HG02943 (cell line): ENCODE measurements around the gene FRYL.
"Not testable (repeated sequence)": the region's sequence is repeated elsewhere in the genome, so short reads cannot be mapped to it uniquely, and the experiment has no call there.

Experiments used
- ATAC-seq: cut with Tn5 transposase; IDR thresholded peaks from one replicate; pipeline ENCODE4 v1.9.1; 2021; ENCODE audit warnings: mild to moderate bottlenecking, low read depth, moderate library complexity; ENCODE audit not compliant: unreplicated experiment

The FRYL gene

DNA sequence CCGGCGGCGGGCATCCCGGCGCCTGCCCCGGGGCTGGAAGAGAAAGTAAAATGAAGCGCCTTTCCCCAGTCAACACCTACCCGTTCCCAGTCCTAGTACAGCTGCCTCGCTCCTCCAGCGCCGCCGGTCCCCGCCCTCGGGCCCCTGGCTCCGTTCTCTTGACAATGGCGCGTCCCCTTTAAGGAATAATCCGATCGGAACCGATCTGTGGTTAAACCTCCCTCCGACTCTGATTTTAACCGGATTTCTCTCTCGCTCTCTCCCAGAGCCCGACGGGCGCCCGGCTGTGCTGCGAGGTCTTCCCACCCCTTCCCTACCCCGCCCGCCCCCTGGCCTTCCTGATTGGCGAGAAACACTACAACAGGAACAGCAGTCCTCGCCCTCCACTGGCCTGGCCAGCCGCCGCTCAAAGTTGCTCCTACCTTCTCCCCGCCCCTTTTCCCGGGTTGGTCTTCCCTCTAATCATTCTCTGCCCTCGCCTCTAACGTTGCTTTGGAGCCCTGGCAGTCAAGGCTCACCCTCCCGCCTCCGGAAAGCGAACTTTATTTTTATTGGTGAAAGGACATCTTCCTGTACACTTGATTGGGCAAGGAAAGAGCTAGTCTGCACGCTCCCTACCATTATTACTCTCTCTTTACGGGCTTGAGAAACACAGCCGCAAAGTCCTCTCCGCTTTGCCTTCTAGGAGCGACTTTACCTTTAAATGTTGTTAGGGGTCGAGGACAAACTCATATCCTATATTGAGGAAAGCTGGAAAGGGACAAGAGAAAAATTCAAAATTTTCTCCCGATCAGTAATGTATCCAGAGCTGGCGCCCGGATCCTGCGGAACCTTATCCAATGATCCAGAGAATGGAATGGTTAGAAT, at the start of gene FRYL:
Gene FRYL, minus strand, starts transcription at position 282 of the 867 bp plus-strand sequence. CDS start 145,869 bp downstream, outside the sequence.
- peak; percentile 91 for ATAC-seq

- no peak for ATAC-seq
Measured at GRCh38 chr4:48827622-48828021, 47.5 kb upstream of the FRYL start.

GRCh38 chr4:48821431-48821830, 41.4 kb upstream of the FRYL start:
- not testable (repeated sequence) for ATAC-seq

DNA sequence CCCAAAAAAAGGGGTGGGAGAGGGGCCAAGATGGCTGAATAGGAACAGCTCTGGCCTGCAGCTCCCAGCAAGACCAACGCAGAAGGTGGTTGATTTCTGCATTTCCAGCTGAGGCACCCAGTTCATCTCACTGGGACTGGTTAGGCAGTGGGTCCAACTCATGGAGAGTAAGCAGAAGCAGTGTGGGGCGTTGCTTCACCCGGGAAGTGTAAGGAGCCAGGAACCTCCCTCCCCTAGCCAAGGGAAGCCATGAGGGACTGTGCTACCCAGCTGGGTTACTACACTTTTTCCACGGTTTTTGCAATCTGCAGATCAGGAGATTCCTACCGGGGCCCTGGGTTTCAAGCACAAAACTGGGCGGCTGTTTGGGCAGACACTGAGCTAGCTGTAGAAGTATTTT, 36.9 kb upstream of the FRYL start:
- no peak for ATAC-seq

DNA sequence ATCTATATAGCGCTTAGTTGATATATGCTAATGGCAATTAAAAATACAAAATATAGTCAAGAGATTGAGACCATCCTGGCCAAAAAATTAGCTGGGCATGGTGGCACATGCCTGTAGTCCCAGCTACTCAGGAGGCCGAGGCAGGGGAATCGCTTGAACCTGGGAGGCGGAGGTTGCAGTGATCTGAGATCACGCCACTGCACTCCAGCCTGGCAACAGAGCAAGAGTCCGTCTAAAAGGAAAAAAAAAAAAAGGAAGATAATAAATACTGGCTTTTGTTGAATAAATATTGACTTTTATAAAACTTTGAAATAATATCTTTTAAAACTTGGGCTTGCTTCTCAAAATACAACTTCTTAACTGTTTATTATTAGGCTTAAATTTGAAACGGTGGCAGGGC, 36.2 kb upstream of the FRYL start:
- not testable (repeated sequence) for ATAC-seq

DNA sequence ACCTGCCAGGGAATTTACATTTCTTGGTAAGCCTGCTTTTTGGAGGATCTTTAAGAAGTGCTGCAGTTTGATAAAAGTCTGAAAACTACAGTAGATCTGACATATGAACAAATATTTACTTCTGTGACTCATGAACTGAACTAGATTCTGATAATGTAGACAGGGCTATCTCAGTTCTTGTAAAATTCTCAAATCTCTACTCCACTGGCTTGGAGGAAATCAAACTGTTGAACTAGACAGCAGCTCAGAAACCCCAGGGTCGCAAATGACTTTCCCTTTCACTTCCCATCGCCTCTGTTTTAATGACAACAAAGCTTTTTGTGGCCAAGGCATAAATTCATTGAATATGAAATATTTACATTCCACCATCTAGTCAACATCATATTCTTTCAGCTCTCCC, 35.4 kb upstream of the FRYL start:
- ATAC-seq, result no peak

DNA sequence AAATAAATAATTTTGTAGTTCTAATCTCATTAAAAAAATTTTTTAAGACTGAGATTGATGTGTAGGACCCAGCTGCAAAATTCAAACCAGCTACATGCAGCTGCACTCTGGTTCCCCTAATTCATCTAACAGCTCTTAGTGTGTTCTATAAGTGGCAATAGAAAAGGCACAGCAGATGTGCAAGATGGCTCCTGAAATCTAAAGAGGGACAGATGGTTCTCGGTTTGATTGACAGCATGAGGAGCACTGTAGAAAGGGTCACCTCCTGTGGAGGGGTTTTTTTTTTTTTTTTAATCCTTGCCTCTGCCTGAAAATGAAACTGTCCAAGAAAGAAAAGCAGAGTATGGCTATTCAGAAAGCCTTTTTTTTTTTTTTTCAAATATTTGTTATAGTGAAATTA, 33.9 kb upstream of the FRYL start:
- ATAC-seq, result peak; percentile 71

- ATAC-seq, result no peak
Measured at GRCh38 chr4:48812866-48813265, 32.8 kb upstream of the FRYL start.

DNA sequence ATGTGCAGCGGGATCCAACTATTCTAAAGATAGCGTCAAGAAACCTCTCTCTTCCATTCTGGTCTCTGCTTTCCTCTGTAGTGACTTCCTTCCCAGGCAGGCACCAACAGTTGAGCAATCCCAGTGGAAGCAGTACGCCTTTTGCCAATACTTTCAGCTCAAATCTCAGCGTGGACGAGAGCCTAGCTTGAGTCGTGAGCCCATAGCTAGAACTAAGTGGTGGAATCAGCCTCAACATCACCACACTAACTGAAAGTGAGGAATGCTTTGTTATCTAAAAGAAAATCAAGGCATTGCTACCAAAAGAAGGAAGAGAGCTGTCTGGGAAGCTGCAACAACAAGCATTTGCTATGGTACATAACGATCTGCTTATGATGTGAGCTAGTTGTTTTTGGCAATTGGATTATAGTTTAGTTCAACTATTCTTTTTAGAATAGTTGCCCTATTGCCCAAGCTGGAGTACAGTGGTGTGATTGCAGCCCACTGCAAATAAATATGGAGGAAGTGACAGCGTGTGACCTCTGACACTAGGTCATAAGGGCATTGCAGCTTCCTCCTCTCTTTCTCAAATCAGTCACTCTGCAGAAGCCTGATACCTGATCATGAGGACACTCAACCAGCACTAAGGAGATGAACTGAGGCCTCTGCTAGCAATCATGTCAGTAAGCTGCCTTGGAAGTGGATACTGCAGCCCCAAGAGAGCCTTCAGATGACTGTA, 24.7 kb upstream of the FRYL start:
- no peak for ATAC-seq

GRCh38 chr4:48801016-48801715, 21.1 kb upstream of the FRYL start:
- ATAC-seq, result no peak

DNA sequence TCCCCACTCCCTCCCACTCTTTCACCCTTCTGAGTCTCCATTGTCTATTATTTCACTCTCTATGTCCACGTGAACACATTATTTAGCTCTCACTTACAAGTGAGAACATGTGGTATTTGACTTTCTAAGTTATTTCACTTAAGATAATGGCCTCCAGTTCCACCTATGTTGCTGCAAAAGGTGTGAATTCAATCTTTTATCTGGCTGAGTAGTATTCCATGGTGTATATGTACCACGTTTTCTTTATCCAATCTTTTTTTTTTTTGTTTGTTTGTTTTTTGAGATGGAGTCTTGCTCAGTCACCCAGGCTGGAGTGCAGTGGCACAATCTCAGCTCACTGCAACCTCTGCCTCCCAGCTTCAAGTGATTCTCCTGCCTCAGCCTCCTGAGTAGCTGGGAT, 20.1 kb upstream of the FRYL start:
- ATAC-seq, result not testable (repeated sequence)

- no peak for ATAC-seq
Measured at GRCh38 chr4:48799157-48799556, 19.1 kb upstream of the FRYL start.

DNA sequence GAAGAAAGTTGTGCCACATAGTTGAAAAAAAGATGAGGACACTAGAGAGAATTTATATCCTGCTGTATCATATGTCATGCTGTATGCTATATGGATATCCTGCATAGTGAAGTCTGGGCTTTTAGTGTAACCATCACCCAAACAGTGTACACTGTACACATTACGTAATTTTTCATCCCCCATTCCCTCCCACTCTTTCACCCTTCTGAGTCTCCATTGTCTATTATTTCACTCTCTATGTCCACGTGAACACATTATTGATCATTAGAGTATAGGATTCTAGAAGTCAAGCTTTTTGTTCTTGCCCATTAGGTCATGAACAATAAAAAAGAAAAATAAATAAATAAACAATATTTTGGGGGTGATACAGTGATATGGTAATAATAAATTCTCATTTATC, 18.0 kb upstream of the FRYL start:
- no peak for ATAC-seq

- no peak for ATAC-seq
Measured at GRCh38 chr4:48796927-48797679, 17.0 kb upstream of the FRYL start.

DNA sequence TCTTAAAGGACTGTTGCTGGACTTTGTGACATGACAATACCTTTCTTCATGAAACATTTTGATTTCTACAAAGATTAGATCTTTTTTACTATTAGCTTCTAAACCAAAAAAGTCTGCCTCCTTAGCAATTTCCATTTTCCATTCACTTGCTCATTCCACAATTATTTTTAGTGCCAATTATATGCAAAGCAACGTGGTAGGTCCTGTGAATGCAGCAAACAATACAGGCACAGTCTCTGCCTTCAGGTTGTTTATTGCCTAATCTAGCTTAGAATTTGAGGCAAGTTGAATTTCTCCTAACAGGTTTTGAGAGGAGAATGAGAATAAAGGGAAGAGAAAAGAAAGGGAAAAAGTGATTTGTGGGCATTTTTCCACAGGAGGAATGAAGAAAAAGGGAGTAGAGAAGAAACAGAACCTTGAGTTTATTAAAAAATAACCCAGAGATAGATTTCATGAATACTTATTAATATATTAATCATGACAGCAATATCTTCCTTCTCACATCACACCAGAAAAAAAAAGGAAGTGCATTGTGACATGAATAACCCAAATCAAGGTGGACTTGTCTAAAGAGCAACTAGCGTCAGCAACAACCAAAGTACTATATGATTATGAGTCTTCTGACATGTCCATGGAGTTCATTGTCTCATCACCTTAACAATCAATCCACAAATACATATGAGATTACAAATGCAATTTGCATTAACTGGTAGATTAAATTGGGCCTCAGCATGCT, 16.3 kb upstream of the FRYL start:
- no peak for ATAC-seq

GRCh38 chr4:48795108-48795507, 15.0 kb upstream of the FRYL start:
- no peak for ATAC-seq

GRCh38 chr4:48792348-48793006, 12.4 kb upstream of the FRYL start:
- no peak for ATAC-seq

GRCh38 chr4:48791313-48791712, 11.2 kb upstream of the FRYL start:
- ATAC-seq, result no peak

DNA sequence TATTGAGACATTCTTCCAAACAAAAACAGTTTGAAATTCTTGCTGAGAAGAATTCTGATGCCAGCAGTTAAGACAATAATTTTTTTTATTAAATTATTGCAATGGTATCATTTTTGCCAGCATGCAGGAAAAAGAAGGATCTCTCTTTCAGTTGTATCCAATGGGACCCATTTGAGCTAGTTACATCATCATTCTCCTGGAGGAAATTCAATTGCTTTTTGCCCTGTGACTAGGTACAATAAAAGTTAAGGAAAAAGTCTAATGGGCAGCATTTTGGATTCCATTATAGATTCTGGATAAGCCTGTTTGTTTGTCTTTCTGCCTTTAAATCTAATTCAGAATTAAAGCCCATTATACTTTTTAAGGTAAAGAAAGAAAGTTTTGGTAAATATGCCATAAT, 10.5 kb upstream of the FRYL start:
- no peak for ATAC-seq
